ENCODE measurements around the gene PIGL.

DNA sequence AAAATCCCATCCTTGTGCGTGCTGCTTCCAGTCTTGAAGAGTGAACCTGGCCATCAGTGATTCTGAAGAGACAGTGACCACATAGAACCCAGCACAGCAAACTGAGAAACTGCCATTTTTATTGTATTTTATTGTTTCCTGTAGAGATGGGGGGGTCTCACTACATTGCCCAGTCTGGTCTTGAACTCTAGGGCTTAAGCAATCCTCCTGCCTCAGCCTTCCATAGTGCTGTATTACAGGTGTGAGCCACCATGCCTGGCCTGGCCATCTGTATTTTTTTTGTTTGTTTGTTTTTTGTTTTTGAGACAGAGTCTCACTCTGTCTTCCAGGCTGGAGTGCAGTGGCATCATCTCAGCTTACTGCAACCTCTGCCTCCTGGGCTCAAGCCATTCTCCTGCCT, 122.4 kb downstream of the PIGL start:
- TF ChIP-seq CTCF (conservative IDR thresholded peaks at IDR 0.05; ENCODE audit: low read depth, low read length) = no peak
- TF ChIP-seq RAD21 (IDR thresholded peaks at IDR 0.05; ENCODE audit: low read length) = no peak
- no peak for TF ChIP-seq SMC3 (IDR thresholded peaks at IDR 0.05; ENCODE audit: low read depth, low read length)
- no peak for TF ChIP-seq POLR2A (IDR thresholded peaks at IDR 0.05; ENCODE audit: low read depth, low read length)
- no peak for TF ChIP-seq RFX5 (IDR thresholded peaks at IDR 0.05; ENCODE audit: low read depth, low read length)
- TF ChIP-seq CEBPB (IDR thresholded peaks at IDR 0.05; ENCODE audit: low read depth, low read length) = no peak
